NCI-H1048 (cell line): ENCODE results near the gene TUBD1.

Experiments
- DNase-seq: peaks from one replicate; lab custom pipeline; 2025; lab: John Stamatoyannopoulos, UW

Gene TUBD1

DNA sequence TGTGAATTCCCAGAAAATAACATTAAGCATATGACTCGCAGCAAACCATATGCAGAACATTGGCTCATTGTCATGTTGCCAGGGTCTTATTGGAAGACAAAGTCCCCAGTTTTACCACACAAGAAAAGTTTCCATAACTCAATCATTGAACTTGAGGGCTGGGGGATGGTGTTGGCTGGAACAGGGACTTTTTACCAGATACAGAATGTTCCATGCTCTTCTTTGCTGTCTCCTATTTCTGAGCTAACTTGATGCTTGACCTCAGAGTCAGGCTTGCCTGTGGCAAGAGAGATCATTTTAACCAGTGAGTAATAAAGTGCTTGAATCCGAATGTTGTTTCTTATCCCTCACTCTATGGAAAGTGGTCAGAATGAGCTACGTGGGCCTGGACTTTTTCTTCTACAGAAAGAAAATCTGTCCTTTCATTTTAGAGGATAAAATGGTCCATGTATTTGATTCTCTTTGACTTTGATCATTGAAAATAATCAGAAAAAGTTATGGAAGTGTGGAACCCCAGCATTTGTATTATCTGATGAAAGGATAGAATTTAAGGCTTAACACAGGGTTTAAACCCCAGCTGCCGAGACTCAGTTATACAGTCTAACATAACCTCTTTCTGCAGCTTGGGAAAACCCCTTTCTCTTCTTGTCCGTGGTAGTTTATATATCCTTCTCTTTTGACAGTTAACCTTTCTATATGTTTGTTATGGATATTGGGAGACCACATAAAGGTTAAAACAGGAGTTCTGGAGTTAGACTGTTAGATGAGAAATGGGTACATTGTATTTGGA is 67.0 kb downstream of the TUBD1 start:
- DNase-seq: no peak

GRCh38 chr17:59815965-59816364 is 76.8 kb downstream of the TUBD1 start:
- no peak for DNase-seq

- no peak for DNase-seq
Observed at GRCh38 chr17:59814685-59815084, 78.1 kb downstream of the TUBD1 start.

GRCh38 chr17:59814276-59814675 is 78.5 kb downstream of the TUBD1 start:
- no peak for DNase-seq

GRCh38 chr17:59812139-59812538 is 80.6 kb downstream of the TUBD1 start:
- DNase-seq: no peak

GRCh38 chr17:59811209-59811608 is 81.5 kb downstream of the TUBD1 start:
- DNase-seq: no peak

GRCh38 chr17:59810894-59811153 is 81.9 kb downstream of the TUBD1 start:
- no peak for DNase-seq
